Activated CD8-positive, alpha-beta memory T cell treated with anti-CD3 and anti-CD28 coated beads, Interleukin-2, amount 50 U/mL, for 1 hour (primary cell): ENCODE measurements around the gene PLA2G2A.
"Not testable (repeated sequence)": the region's sequence is repeated elsewhere in the genome, so short reads cannot be mapped to it uniquely, and the experiment has no call there.

Source experiments
- DNase-seq: peaks from one replicate; pipeline ENCODE4 v3.0.0-alpha.2; 2020; ENCODE audit errors: extremely low read depth

PLA2G2A gene

DNA sequence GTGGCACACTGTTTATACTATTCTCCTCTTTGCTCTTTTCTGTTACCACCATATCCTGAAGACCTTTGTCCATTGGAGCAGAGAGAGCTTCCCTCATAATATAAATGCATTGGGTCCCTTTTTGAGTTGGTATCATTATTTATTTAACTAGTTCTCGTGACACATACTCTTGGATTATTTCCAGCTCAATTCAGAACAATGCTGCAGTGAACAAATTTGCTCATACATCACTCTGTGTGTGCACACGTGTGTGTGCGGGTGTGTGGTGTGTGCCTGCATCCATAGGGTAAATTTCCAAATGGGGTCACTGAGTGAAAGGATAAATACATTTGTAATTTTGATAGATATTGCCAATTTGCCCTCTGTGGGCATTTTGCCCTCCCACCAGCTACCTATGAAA, 5.8 kb downstream of the PLA2G2A start:
- DNase-seq = no peak

DNA sequence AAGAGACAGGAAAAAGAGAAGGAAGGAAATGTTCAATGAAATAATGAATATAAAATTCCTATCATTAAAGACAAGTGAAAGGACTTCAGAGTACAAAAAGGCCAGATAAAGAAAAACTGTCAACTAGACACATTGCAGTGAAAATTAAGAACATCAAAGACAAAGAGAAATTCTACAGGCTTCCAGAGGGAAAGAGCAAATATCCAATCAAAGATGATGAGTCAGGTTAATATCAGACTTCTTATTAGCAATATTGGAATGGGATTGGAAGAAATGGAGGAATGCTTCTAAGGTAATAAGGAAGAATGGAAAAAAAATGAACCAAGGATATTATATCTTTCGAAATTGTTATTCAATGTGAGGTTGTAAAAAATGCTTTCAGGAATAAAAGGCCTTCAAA, 7.8 kb downstream of the PLA2G2A start:
- DNase-seq = no peak

GRCh38 chr1:19969898-19970660, 9.3 kb downstream of the PLA2G2A start:
- no peak for DNase-seq

- DNase-seq = no peak
Observed at GRCh38 chr1:19967808-19968207, 11.6 kb downstream of the PLA2G2A start.

DNA sequence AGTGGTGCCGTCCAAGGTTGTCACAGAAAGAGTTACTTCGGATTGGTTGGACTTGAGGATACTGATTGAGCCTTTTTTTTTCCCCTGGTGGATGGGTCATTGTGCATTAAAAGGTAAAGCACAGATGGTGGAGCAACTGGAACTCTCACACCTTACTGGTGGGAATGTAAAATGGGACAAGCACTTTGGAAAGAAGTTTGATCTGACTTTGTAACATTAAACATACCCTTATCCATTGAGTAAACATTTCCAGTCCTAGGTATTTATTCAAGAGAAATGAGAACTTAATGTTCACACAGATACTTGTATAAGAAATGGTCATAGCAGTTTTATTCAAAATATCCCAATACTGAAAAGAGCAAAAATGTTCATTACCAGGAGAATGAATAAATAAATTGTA, 14.9 kb downstream of the PLA2G2A start:
- no peak for DNase-seq

DNA sequence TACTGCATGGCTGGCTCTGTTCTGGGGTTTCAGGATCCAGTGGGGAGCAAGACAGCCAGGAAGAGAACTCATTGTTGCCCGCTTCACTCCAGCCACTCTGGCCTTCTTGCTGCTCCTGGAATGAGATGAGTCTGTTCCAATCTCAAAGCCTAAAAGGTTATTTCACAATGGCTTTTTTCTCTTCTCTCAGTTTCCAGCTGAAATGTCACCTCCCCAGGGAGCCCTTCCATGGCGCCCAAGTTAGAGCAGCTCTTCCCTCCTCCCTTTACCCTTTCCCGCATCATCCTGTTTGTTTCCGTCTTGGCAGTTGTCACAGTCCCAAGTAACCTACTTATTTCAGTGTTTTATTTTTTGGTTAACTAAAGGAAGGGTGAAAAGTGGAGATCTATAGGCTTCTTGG, 15.8 kb downstream of the PLA2G2A start:
- DNase-seq = no peak

DNA sequence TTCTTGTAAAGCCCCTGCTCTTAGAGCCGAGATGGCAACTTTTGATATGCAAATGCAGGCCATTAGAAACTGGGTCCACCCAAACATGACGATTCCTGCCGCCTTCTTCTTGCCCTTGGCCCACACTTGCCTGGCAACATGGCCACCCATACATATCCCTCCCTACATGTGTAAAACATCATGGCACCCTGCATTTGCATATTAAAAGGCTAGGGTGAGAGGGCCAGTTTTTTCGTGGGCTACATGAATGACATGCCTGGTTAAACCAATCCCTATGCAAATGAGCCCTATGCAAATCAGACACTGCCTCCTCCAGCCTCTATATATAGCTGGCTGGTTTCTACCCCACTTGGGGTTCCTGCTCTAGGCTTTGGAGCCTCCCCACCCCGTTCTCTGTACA, 18.8 kb downstream of the PLA2G2A start:
- no peak for DNase-seq

DNA sequence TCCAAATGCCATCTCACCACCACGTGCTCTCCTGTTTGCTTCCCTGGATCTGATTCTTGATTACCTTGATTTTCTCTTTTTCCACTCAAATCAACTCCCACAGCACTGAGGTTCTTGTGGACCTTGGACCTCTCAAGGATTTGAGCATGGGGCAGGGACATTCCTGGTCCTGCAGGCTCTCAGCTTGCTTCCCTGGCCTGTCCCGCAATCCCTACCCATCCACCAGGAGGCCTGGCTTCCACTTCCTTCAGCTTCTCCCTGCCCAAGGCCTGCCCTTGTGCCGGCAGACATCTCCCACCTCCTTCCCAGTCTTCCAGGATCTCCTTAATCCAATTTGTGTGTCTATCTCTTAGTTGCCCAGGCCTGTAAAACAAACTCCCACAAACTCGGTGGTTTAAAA, 21.6 kb downstream of the PLA2G2A start:
- DNase-seq = no peak

DNA sequence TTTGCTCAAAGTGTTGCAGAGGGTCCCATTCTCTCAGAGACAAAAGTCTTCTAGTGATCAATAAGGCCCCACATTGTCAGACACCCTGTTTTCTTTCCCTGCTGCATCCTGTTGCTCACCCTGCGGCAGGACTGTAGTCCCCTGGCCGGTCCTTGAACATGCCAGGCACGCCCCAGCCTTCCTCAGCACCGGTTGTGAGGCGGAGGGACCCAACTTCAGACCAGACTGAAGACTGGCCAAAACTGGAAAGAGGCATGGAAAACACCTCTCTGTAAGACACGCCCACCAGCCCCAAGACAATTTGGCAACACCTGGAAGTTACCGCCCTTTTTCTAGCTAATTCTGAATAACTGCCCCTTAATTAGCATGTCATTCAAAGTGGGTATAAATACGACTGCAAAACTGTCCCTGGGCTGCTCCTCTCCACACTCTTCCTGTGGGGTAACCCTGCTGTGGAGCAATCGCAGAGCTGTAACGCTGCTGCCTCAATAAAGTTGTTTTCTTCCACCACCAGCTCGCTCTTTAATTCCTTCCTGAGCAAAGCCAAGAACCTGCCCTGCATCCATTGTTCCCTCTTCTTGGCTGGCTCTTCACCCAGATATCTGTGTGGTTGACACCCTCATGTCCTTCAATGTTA, 23.8 kb downstream of the PLA2G2A start:
- DNase-seq = no peak

DNA sequence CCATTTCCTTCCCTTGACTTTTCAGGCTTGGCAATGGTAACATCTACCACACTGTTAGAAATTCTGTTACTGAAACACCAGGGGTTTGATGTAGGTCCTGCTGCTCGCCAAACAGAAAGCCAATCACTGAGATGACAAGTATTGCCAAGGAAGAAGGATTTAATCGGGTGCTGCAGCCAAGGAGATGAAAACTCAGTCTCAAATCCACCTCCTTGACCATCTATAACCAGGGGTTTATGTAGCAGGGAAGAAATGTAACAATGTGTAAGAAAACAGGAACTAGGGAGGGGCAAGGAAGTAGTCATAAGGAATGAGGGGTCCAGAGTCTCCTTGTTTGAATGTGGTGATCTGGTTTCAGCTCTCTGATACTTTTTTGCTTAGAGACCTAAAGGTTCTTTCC, 25.4 kb downstream of the PLA2G2A start:
- DNase-seq = no peak

DNA sequence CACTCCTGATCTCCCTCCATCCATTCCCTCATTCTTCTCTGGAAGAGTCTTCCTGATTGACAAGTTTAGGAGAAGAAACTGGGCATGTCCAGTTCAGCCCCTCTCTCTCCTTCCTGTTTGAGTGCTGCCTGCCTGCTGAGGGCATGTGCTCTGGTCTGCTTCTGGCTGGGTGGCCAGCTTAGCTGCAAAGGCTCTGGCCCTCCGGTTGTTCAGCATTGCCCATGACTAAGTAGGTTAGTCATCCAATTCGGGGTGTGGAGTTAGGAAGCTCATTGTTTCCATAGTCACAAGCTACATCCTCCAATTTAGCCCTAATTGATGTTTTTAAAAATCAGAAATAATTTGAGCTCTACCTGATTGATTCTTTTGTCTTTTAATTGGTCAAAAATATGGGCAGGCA, 30.4 kb downstream of the PLA2G2A start:
- no peak for DNase-seq

DNA sequence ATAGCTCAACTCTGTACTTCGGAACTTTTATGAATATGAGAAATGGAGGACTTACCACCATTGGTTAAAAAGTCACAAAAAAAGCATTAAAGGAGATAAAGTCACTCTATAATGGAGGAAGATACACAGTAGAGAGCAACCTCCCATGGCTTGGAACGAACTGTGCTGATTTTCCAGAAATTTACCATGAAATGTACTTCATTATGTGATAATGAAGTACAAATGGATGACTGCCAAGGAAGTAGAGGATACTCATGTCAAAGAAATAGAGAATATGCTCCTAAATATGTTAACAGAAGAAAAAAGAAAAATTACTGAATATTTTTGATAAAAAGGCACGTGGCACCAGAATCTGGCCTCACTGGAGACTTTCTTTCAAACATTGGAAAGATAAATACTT, 32.4 kb downstream of the PLA2G2A start:
- no peak for DNase-seq

DNA sequence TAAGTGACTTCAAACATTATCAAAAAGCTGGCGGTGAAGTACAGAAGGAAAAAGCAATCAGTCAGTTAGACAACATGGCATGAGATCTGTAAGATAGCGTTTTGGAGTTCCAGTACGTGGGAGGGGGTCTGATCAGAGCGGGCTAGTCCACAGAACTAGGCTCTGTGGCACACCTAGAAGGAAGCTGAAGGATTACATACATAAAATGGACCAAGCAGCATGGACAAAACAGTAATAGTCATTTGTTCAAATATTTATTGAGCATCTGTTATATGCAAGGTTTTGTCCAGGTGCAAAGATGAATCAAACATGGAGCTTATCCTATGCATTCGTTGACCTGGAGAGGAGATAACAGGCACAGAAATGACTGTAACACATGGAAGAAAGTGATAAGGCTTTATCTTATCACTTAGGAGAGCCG, 33.1 kb downstream of the PLA2G2A start:
- DNase-seq = no peak

DNA sequence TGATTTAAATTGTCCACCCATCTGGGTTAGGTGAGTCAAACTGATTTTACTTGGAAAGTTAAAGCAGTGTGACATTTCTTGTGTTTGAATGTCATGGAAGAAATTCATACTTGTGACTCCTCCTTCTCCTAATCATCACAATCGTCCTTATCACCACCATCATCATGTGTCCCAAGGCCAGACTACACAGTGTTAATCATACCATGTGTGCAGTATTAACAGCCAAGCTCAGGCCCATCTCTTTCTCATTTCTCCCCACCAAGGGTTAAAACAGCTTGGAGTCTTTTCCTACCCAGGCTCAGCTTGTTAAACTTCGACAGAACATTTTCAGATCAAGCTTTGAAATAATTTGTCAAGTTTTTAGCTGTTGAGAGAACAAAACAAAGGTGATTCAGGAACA, 33.5 kb downstream of the PLA2G2A start:
- no peak for DNase-seq

GRCh38 chr1:19942657-19943056, 36.8 kb downstream of the PLA2G2A start:
- no peak for DNase-seq

DNA sequence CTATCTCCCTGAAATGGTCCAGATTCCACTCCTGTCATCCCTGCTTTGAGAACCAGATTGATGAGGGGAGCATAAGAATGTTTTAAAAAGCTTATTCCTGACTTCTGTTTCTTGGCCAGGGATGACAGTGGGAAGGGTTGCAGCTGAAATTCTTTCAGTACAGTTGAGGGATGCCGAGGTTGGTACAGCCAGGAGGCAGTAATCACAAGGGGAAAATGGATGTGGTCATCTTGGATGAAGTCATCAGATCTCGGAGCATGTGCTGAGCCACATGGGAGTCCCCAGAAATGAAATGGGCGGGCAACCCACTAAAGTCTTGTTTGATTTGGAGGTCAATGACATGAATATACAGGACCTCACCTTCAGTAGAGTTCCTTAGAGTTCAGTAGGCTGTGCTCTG, 37.3 kb downstream of the PLA2G2A start:
- no peak for DNase-seq

- no peak for DNase-seq
Observed at GRCh38 chr1:19941206-19941568, 38.2 kb downstream of the PLA2G2A start.

- DNase-seq = no peak
Observed at GRCh38 chr1:19940486-19941205, 38.8 kb downstream of the PLA2G2A start.

GRCh38 chr1:19938472-19938871, 40.9 kb downstream of the PLA2G2A start:
- no peak for DNase-seq

DNA sequence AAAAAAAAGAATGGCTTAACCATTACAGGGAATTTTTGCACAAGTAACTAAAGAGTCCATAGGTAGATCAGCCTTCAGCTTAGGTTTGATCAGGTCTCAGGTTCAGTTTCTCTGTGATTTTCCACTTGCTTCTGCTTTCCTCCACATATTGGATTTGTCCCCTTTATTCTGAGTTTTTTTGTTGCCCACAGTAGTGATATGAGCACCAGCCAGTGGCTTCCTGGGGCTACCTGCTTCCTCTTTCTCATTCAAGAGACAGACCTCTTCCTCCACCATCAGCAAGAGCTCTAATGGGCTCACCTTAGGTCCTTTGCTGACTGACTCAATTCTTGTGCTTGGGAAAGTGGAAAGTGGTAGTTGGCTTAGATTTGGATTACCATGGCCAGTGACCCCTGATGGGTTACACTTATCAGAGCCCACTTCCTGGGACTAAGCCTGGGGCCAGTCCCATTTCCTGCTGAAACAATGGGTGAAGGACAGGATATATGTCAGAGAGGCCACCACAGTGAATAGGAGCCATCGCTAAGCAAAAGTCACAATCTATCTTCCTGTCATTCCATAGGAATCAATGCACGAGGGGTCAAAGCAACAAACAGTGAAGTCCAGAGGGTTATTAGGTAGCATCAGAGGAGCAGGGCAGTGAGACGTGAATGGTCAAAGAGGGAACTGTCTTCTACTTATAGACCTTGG, 43.2 kb downstream of the PLA2G2A start:
- DNase-seq = no peak

GRCh38 chr1:19934336-19934735, 45.1 kb downstream of the PLA2G2A start:
- DNase-seq = no peak

GRCh38 chr1:19932866-19933265, 46.6 kb downstream of the PLA2G2A start:
- DNase-seq = no peak

DNA sequence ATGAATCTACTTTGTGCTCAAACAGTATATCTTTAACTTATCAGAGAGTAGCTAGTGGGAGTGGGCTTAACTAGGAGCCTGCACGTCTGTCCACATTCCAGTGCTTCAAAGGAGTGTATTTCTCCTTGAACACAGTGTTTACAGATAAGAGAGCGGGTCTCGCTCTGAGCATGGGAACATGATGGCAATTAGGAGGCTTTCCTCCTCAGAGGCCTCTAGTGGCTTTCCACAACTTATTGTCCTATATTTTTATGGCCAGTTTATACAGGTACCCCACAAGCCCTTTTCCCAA, 52.3 kb downstream of the PLA2G2A start:
- not testable (repeated sequence) for DNase-seq
